Measurements from ENCODE around the gene ERF.

DNA sequence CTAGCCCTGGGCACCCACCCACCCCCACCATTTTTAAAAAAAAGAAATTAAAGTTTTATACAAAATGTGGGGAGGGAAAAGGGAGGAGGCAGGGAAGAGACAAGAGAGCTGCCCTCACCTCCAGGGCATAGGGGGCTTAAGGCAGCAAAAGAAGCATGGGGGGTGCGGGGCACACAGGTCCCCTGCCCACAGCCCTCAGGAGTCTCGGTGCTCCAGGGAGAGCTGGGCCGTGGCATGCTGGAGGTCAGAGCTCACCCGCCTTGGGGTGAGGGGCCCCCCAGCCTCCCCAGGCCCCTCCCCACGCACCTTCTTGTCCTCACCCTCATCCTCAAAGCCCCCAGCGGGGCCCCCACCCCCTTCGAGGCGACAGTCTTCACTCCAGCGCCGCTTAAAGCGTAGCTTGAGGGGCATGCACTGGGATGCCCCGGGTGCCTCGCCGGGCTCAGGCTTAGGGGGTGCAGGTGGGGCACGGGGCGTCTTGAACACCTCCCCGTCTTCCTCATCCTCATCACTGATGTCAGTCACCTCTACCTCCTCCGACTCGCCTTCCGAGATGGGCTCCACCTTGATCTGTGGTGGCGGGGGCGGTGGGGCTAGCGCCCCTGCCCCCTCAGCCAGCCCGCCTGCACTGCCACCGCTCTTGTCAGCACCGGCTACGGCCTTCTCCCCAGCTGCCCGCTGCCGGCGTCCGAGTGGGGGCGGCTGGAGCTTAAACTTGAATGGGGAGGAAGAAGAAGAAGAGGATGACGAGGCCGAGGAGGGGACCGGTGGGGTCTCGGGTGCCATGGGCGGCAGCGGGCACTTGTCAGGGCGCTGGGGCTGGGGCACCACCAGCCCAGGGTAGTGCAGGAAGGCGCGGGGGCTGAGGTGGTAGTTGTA, 6.4 kb downstream of the ERF start:
- TF ChIP-seq, protein P1, sequence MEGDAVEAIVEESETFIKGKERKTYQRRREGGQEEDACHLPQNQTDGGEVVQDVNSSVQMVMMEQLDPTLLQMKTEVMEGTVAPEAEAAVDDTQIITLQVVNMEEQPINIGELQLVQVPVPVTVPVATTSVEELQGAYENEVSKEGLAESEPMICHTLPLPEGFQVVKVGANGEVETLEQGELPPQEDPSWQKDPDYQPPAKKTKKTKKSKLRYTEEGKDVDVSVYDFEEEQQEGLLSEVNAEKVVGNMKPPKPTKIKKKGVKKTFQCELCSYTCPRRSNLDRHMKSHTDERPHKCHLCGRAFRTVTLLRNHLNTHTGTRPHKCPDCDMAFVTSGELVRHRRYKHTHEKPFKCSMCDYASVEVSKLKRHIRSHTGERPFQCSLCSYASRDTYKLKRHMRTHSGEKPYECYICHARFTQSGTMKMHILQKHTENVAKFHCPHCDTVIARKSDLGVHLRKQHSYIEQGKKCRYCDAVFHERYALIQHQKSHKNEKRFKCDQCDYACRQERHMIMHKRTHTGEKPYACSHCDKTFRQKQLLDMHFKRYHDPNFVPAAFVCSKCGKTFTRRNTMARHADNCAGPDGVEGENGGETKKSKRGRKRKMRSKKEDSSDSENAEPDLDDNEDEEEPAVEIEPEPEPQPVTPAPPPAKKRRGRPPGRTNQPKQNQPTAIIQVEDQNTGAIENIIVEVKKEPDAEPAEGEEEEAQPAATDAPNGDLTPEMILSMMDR (IDR thresholded peaks at IDR 0.05; ENCODE audit: low read depth, low read length, missing input control): no peak
- no peak for TF ChIP-seq GABPA (IDR thresholded peaks at IDR 0.05 in 1 of 2, conservative IDR thresholded peaks at IDR 0.05 in 1 of 2)
- TF ChIP-seq, protein P2, sequence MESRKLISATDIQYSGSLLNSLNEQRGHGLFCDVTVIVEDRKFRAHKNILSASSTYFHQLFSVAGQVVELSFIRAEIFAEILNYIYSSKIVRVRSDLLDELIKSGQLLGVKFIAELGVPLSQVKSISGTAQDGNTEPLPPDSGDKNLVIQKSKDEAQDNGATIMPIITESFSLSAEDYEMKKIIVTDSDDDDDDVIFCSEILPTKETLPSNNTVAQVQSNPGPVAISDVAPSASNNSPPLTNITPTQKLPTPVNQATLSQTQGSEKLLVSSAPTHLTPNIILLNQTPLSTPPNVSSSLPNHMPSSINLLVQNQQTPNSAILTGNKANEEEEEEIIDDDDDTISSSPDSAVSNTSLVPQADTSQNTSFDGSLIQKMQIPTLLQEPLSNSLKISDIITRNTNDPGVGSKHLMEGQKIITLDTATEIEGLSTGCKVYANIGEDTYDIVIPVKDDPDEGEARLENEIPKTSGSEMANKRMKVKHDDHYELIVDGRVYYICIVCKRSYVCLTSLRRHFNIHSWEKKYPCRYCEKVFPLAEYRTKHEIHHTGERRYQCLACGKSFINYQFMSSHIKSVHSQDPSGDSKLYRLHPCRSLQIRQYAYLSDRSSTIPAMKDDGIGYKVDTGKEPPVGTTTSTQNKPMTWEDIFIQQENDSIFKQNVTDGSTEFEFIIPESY (IDR thresholded peaks at IDR 0.05): no peak
- no peak for TF ChIP-seq MAX (IDR thresholded peaks at IDR 0.05)
- TF ChIP-seq RAD21 (IDR thresholded peaks at IDR 0.05): no peak
- TF ChIP-seq JUND (IDR thresholded peaks at IDR 0.05): no peak
- TF ChIP-seq SP1 (IDR thresholded peaks at IDR 0.05): no peak
- no peak for TF ChIP-seq FOXA2 (IDR thresholded peaks at IDR 0.05)
- TF ChIP-seq HNF4A (conservative IDR thresholded peaks at IDR 0.05): no peak

All from liver (tissue), 3 donors.